HG02642 (cell line): ENCODE results near the gene VARS1.

Source experiments
- ATAC-seq: cut with Tn5 transposase; IDR thresholded peaks from one replicate; pipeline ENCODE4 v1.9.1; 2021; ENCODE audit warnings: mild to moderate bottlenecking; ENCODE audit not compliant: unreplicated experiment, poor library complexity

The VARS1 gene

GRCh38 chr6:31775633-31776484 is 19.7 kb downstream of the VARS1 start:
- no peak for ATAC-seq

GRCh38 chr6:31775184-31775583 is 20.4 kb downstream of the VARS1 start:
- ATAC-seq = no peak

GRCh38 chr6:31771992-31772358 is 23.6 kb downstream of the VARS1 start:
- ATAC-seq = no peak

- no peak for ATAC-seq
Measured at GRCh38 chr6:31770860-31771259, 24.7 kb downstream of the VARS1 start.

- ATAC-seq = peak; percentile 54
Measured at GRCh38 chr6:31769684-31770371, 25.7 kb downstream of the VARS1 start.

- no peak for ATAC-seq
Measured at GRCh38 chr6:31768363-31769257, 26.9 kb downstream of the VARS1 start.

- no peak for ATAC-seq
Measured at GRCh38 chr6:31767096-31767645, 28.4 kb downstream of the VARS1 start.

- no peak for ATAC-seq
Measured at GRCh38 chr6:31765910-31766794, 29.4 kb downstream of the VARS1 start.

GRCh38 chr6:31765559-31765909 is 30.0 kb downstream of the VARS1 start:
- ATAC-seq = no peak

- no peak for ATAC-seq
Measured at GRCh38 chr6:31764198-31764597, 31.4 kb downstream of the VARS1 start.

- no peak for ATAC-seq
Measured at GRCh38 chr6:31763619-31763940, 32.0 kb downstream of the VARS1 start.

- no peak for ATAC-seq
Measured at GRCh38 chr6:31762878-31763618, 32.5 kb downstream of the VARS1 start.

GRCh38 chr6:31762356-31762755 is 33.2 kb downstream of the VARS1 start, which contains the start of gene SAPCD1:
Gene SAPCD1 (plus strand): TSS chr6:31762656. CDS start chr6:31763055, 399 bp downstream.
- ATAC-seq = no peak

- no peak for ATAC-seq
Measured at GRCh38 chr6:31761343-31761742, 34.2 kb downstream of the VARS1 start.

- ATAC-seq = no peak
Measured at GRCh38 chr6:31760790-31761189, 34.8 kb downstream of the VARS1 start.

GRCh38 chr6:31758281-31758680 is 37.3 kb downstream of the VARS1 start:
- no peak for ATAC-seq

- ATAC-seq = no peak
Measured at GRCh38 chr6:31752739-31753319, 42.7 kb downstream of the VARS1 start.

GRCh38 chr6:31750411-31751022 is 45.0 kb downstream of the VARS1 start:
- ATAC-seq = no peak
